ENCODE results near the gene ZKSCAN8.

DNA sequence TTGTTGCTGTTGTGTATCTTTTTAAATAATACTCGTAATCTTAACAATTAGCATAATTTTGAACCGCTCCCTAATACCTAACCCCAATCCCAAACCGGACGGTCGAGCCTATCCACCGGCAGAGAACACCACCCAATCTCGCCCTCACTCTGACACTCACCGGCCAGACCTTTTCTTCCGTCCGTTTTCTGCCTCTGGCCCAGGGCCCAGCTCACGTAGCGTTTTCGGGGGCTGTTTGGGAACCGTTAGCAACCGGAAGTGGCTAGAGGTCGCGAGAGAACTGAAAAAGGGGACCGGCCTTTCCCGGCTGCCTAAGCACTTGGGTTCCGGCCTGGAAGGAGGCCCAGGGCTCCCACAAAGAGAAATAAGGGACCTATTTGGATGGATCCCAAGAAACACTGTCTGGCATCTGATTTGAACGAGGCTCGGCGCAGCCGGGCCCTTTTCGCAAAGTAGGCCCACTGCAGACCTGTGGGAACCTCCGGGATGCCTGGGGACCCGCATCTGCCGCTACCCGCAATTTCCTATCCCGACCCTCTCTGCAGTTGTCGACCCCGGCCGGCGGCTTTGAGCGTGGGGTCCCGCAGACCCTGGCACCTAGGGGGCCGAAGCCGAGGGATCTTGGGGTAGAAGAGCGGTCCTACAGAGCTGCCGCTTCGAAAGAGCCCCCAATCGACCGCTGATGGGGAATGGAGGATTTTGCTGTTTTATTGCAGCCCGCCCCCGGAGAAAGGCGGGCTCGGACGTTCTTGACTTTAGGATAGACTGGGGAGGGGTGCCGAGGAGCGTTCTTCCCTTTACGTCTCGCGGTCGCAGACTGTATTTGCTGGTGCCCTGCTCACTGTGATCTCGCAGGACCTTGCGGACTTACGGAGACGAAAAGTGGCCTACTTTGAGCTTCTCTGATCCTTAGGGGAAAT lies 4.8 kb upstream of the ZKSCAN8 start:
- TF ChIP-seq, protein P1, sequence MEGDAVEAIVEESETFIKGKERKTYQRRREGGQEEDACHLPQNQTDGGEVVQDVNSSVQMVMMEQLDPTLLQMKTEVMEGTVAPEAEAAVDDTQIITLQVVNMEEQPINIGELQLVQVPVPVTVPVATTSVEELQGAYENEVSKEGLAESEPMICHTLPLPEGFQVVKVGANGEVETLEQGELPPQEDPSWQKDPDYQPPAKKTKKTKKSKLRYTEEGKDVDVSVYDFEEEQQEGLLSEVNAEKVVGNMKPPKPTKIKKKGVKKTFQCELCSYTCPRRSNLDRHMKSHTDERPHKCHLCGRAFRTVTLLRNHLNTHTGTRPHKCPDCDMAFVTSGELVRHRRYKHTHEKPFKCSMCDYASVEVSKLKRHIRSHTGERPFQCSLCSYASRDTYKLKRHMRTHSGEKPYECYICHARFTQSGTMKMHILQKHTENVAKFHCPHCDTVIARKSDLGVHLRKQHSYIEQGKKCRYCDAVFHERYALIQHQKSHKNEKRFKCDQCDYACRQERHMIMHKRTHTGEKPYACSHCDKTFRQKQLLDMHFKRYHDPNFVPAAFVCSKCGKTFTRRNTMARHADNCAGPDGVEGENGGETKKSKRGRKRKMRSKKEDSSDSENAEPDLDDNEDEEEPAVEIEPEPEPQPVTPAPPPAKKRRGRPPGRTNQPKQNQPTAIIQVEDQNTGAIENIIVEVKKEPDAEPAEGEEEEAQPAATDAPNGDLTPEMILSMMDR (IDR thresholded peaks at IDR 0.05; ENCODE audit: poor library complexity), result no peak
- TF ChIP-seq EZH2 (IDR thresholded peaks at IDR 0.05; ENCODE audit: borderline replicate concordance) (no peak), EZH2phosphoT487 (IDR thresholded peaks at IDR 0.05; ENCODE audit: low read depth, severe bottlenecking, unreplicated experiment) (no peak)

Data from hepatocyte (in vitro differentiated cells).